SK-N-SH (cell line): Measurements from ENCODE around the gene TENT4A.
"Not testable (repeated sequence)": the region's sequence is repeated elsewhere in the genome, so short reads cannot be mapped to it uniquely, and the experiment has no call there.

Experiments used
- GABPA ChIP-seq: IDR thresholded peaks from 2 replicates; pipeline ENCODE4 v1.4.0; 2012; ENCODE audit warnings: low read depth, mild to moderate bottlenecking
- RAD21 ChIP-seq: IDR thresholded peaks from 2 replicates; pipeline ENCODE4 v1.6.1; 2012; ENCODE audit warnings: mild to moderate bottlenecking, low read length
- YY1 ChIP-seq: IDR thresholded peaks from 2 replicates; pipeline ENCODE4 v1.4.0; 2012; ENCODE audit warnings: low read depth, mild to moderate bottlenecking
- TF ChIP-seq, protein P1 (sequence below): fragments of 200-600 bp; sonication (generic); IDR thresholded peaks from 2 replicates; pipeline ENCODE4 v1.6.1; 2017; ENCODE audit warnings: antibody characterized with exemption, mild to moderate bottlenecking, moderate library complexity
- TF ChIP-seq, protein P2 (sequence below): IDR thresholded peaks from 2 replicates; pipeline ENCODE4 v1.6.1; 2012; ENCODE audit warnings: mild to moderate bottlenecking, low read depth, low read length, moderate library complexity

DNA sequence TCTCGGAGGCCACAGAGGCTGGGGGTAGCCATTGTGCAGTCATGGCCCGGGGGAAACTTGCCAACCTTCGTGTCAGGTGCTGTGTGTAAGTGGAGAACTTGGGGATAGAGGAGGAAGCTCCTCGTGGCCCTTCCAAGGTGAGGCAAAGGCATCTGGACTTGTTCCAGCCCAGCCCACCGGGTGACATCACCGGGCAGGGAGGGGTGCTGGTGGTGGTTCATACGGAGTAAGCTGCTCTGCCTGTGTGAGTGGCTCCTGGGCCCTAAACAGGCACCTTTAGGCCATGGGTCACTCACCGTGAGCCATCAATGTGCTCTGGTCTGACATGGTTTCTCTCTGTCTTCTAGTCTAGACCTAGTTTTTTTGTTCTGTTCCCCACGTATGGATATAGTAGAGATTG lies 44.5 kb upstream of the TENT4A start:
- TF ChIP-seq YY1, RAD21, GABPA: not testable (repeated sequence)
- TF ChIP-seq, protein P1, sequence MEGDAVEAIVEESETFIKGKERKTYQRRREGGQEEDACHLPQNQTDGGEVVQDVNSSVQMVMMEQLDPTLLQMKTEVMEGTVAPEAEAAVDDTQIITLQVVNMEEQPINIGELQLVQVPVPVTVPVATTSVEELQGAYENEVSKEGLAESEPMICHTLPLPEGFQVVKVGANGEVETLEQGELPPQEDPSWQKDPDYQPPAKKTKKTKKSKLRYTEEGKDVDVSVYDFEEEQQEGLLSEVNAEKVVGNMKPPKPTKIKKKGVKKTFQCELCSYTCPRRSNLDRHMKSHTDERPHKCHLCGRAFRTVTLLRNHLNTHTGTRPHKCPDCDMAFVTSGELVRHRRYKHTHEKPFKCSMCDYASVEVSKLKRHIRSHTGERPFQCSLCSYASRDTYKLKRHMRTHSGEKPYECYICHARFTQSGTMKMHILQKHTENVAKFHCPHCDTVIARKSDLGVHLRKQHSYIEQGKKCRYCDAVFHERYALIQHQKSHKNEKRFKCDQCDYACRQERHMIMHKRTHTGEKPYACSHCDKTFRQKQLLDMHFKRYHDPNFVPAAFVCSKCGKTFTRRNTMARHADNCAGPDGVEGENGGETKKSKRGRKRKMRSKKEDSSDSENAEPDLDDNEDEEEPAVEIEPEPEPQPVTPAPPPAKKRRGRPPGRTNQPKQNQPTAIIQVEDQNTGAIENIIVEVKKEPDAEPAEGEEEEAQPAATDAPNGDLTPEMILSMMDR, result not testable (repeated sequence)
- TF ChIP-seq, protein P2, sequence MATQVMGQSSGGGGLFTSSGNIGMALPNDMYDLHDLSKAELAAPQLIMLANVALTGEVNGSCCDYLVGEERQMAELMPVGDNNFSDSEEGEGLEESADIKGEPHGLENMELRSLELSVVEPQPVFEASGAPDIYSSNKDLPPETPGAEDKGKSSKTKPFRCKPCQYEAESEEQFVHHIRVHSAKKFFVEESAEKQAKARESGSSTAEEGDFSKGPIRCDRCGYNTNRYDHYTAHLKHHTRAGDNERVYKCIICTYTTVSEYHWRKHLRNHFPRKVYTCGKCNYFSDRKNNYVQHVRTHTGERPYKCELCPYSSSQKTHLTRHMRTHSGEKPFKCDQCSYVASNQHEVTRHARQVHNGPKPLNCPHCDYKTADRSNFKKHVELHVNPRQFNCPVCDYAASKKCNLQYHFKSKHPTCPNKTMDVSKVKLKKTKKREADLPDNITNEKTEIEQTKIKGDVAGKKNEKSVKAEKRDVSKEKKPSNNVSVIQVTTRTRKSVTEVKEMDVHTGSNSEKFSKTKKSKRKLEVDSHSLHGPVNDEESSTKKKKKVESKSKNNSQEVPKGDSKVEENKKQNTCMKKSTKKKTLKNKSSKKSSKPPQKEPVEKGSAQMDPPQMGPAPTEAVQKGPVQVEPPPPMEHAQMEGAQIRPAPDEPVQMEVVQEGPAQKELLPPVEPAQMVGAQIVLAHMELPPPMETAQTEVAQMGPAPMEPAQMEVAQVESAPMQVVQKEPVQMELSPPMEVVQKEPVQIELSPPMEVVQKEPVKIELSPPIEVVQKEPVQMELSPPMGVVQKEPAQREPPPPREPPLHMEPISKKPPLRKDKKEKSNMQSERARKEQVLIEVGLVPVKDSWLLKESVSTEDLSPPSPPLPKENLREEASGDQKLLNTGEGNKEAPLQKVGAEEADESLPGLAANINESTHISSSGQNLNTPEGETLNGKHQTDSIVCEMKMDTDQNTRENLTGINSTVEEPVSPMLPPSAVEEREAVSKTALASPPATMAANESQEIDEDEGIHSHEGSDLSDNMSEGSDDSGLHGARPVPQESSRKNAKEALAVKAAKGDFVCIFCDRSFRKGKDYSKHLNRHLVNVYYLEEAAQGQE, result not testable (repeated sequence)
